H7 (cell line): Measurements from ENCODE around the gene SBF2. TPM values are rescaled to one million over a fixed set of nuclear protein-coding genes. Genes with fewer than 3 reads are reported as not detected.
"Not testable (repeated sequence)": the region's sequence is repeated elsewhere in the genome, so short reads cannot be mapped to it uniquely, and the experiment has no call there.

ENCODE experiments used
- DNase-seq: peaks from one replicate; pipeline ENCODE4 v3.0.0; 2012
- H3K27me3 ChIP-seq: 2 replicates; pipeline ENCODE4 v1.6.0; 2011; ENCODE audit warnings: mild to moderate bottlenecking, low read length; ENCODE audit not compliant: control insufficient read depth, insufficient read depth
- H3K36me3 ChIP-seq: replicated peaks from 2 replicates; pipeline ENCODE4 v1.5.1; 2011; ENCODE audit warnings: low read length; ENCODE audit not compliant: control insufficient read depth, insufficient read depth
- H3K4me3 ChIP-seq: 2 replicates; pipeline ENCODE4 v1.5.1; 2011; ENCODE audit warnings: low read depth, mild to moderate bottlenecking, control low read depth, low read length, moderate library complexity; ENCODE audit not compliant: insufficient read depth
- total RNA-seq: library from RNA; depleted of rRNA; stranded (reverse); fragments of >200 nt; shearing (Covaris generic); gene quantifications from 2 replicates; pipeline ENCODE4 v1.2.3, GENCODE V29; 2014

SBF2 gene
- total RNA-seq, 1 experiment from 2014 or later = 34.5 TPM

DNA sequence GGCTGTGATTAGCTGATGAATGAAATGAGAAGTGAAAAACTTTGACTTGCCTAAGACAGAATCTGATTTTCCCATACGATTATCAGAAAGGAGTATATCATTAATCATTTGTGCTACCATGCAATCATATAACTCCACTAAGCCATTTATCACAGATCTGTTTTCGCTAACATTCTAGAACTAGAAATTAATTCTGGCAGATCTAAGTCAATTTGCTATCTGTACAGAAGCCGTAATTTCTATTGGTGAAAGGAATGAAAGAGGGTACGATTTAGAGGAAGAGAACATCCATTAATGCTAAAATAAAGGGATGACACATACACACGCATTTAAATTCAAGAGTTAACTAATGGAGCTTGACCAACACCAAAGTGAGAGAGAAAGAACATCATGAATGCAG is 201.6 kb downstream of the SBF2 start:
- Histone ChIP-seq H3K36me3 (no peaks in the 10 kb centered on the region), H3K27me3 (no peaks in the 10 kb centered on the region), H3K4me3 (no peak overlapping the region)
- no peak for DNase-seq

DNA sequence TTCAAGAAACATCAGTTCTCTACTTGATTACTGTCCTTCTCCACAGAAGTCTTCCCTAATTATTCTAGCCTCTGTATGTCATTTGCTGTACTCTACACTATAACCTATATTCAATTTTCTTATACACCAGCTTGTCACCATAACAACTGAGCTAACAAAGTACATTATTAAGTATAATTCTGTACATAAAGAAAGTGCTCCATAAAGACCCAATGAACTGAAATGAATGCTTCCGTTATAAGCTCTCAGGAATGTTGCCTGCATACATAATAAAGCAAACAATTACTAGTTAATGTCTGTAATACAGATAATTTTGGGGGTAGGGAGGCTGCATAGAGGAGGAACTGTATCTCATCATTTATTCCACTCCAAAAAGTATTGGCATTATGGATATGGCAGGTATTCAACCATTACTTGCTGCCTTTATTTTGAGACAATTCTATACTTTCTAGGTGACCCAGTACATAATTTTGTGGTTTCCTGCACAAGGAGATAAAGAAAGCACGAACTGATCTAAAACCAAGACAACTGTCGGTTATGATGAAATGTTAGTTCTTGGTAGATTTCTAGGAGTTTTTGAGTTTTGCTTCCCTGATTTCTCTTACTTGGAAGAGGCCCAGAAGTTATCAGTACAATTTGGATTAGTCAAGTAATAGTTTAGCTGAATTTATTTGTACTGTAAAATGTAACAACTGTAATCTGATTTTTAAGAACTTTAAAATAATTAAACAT is 202.5 kb downstream of the SBF2 start:
- Histone ChIP-seq H3K36me3 (no peaks in the 10 kb centered on the region), H3K27me3 (no peaks in the 10 kb centered on the region), H3K4me3 (no peak overlapping the region)
- DNase-seq = no peak

DNA sequence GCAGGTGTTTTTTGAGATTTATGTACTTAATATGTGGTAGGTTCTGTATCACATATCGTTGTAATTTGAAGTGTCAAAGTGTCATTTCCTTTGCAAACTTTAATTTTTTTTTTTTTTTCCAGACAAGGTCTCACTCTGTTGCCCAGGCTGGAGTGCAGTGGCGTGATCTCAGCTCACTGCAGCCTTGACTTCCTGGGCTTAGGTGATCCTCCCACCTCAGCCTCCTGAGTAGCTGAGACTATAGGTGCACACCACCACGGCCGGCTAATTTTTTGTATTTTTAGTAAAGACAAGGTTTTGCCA is 206.1 kb downstream of the SBF2 start:
- H3K36me3 ChIP-seq, H3K4me3 ChIP-seq, H3K27me3 ChIP-seq, DNase-seq: not testable (repeated sequence)

DNA sequence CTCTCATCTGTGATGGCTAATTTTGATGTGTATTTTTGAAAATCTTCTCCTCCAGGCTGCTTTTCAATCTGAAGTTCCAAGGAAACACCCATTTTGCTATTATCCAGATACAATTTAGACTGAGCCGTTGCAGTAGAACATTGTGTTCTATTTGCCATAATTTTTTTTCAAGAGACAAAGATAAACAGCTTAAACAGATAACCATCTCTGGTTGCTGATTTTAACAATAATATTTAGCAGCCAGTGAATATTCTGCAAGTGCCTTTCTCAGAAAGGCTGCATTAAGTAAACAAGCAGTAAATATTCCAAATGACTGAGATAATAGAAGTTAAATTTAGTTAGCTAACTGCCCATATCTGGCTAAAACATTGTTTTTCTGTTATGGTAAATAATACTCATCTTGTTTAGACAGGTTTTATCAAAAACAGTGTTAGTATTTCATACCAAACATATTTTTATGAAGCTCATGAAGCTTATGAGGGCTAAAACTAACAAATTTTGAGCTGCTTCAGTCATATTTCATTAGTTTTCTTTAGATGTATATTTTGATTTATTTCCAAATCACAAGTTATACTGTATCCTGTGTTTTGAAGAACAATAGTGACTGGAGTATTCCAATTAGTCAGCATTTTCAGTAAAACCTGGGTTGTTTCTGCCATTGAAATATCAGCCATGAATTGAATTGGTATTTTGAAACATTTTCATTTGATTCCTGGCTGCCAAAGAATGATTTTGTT is 206.7 kb downstream of the SBF2 start:
- no peak for DNase-seq
- H3K27me3 ChIP-seq = no peaks in the 10 kb centered on the region
- no peak overlapping the region for H3K4me3 ChIP-seq
- H3K36me3 ChIP-seq = no peaks in the 10 kb centered on the region

DNA sequence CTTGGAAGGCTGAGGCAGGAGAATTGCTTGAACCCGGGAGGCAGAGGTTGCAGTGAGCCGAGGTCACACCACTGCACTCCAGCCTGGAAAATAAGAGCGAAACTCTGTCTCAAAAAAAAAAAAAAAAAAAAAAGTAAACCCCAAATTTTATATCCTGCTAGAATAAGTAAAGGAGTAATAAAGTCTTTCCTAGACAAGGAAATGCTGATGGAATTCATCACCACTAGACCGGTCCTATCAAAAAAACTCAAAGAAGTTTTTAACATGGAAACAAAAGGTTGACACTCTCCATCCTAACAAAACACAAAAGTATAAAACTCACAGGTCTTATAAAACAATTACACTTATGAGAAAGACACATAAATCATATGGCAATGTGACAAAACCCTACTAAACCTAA is 213.9 kb downstream of the SBF2 start:
- Histone ChIP-seq H3K4me3 (no peak overlapping the region), H3K36me3 (no peaks in the 10 kb centered on the region)
- no peak for DNase-seq

DNA sequence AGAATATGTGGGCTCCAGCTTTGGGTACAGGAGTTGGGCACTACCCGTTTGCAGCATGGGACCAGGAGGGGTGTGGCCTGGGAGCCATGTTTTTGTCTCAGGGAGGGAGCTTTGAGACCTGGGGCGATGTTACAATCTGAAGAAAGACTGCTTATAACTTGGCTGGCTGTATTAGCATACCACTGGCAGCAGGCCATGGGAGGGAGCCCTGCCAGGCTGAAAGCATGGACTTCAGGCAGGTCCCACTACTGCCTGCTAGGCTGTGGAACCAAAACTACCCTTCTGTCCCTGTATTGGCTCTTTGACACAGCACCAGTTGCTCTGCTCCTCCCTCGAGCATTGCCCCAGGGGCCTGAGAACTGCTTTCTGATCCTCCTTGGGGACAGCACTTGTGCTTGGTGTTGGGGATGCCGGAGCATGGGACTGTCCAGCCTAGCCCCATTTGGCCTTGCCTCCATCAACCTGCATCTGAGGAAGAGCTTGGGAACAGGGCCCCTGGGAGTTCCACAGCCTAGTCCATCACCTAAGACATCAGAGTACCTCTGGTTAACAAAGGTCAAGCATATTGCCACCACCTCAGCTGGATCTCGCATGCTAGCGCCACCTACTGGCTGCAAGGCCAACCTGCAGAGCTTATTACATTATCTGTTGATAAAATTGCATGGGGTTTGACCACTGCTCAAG is 217.4 kb downstream of the SBF2 start:
- no peaks in the 10 kb centered on the region for H3K27me3 ChIP-seq
- H3K36me3 ChIP-seq = no peaks in the 10 kb centered on the region
- no peak overlapping the region for H3K4me3 ChIP-seq
- DNase-seq = peak; percentile 21

More for the DNA sequence above, 213.9 kb downstream of the SBF2 start:
- H3K27me3 ChIP-seq = no peaks in the 10 kb centered on the region

DNA sequence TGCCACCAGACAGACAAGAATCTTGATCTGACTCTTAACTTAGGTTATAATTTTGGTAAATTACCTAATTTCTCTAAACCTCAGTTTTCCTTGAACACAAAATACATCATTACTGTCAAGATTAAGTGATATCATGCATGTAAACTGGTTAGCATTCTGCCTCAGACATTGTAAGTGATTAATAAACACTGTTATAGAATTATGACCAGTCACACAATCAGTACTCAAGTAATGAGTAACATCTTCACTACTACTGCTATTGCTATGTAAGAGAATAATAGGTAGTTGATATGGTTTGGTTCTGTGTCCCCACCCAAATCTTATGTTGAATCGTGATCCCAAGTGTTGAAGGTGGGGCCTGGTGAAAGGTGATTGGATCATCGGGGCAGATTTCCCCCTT is 218.9 kb downstream of the SBF2 start:
- Histone ChIP-seq H3K4me3 (no peak overlapping the region), H3K27me3 (no peaks in the 10 kb centered on the region), H3K36me3 (no peaks in the 10 kb centered on the region)
- DNase-seq = no peak

DNA sequence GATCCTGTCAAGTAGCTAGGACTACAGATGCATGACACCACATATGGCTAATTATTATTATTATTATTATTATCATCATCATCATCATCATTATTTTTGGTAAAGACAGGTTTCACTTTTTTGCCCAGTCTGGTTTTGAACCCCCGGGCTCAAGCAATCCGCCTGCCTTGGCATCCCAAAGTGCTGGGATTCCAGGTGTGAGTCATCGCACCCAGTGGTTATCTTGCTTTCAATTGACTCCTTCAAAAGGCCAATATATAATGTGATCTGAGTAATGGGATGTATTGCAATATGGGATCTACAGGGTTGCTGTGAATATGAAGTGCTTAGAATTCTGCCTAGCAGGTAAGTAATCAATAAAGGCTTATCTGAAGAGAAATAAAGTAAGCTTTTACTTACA is 221.2 kb downstream of the SBF2 start:
- Histone ChIP-seq H3K27me3 (no peaks in the 10 kb centered on the region), H3K4me3 (no peak overlapping the region), H3K36me3 (no peaks in the 10 kb centered on the region)
- DNase-seq = no peak

DNA sequence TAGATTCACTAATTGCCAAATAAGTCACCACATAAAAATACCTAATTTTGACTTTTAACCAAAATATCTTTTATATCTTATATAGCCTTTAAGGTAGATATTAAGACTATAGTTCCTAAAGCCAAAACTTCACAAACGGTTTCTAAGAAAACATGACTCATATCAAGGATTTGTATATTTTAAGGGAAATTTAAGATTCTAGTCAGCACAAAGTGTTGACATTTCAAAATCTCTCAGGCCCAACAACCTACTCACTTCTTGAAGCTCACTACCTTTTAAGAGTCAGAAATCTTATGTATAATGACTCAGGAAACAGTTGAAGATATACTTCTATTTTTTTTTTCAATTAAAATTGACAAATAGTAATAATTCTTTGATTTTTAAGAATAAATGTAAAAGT is 221.9 kb downstream of the SBF2 start:
- no peak for DNase-seq
- Histone ChIP-seq H3K36me3 (no peaks in the 10 kb centered on the region), H3K4me3 (no peak overlapping the region), H3K27me3 (no peaks in the 10 kb centered on the region)

DNA sequence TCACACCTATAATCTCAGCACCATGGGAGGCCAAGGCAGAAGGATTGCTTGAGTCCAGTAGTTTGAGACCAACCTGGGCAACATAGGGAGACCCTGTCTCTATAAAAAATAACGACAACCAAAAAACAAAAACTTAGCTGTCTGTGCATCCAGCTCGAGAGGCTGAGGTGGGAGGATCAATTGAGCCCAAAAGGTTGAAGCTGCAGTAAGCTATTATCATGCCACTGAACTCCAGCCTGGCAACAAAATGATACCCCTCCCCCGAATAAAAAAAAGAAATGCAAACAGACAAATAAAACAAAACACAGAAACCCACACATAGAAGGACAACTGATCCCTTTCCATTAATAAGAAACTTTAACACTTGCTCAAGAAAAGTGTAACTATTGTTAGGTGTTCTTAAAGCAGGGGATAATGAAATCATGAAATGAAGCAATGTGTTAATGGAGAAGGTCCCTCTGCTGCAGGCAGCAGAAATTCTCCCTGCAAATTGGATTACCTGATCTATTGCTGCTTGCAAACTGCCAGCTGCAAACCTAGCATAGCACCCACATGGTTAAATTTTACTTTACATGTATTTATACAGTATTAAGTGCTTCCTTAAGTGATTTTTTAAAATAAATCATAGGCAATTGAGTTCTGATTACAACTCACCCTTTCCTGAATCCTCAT is 226.3 kb downstream of the SBF2 start:
- no peak overlapping the region for H3K4me3 ChIP-seq
- no peaks in the 10 kb centered on the region for H3K36me3 ChIP-seq
- DNase-seq = no peak
- H3K27me3 ChIP-seq = no peaks in the 10 kb centered on the region

DNA sequence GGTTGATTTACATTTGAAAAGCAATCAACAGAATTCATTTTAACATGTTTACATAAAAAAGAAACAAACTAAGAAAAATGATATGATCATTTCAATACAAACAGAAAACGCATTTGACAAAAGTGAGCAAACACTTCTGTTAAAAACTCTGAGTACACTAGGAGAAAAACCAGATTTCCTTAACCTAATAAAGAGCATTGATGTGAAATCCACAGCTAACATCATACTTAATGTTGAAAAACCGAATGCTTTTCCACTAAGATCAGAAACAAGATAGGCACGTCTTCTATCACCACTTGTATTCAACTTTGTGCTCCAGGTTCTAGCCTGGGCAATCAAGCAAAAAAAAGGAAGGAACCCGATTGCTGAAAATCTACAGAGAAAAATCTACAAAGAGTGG is 227.6 kb downstream of the SBF2 start:
- H3K36me3 ChIP-seq = no peaks in the 10 kb centered on the region
- H3K4me3 ChIP-seq = no peak overlapping the region
- no peak for DNase-seq
- H3K27me3 ChIP-seq = no peaks in the 10 kb centered on the region

DNA sequence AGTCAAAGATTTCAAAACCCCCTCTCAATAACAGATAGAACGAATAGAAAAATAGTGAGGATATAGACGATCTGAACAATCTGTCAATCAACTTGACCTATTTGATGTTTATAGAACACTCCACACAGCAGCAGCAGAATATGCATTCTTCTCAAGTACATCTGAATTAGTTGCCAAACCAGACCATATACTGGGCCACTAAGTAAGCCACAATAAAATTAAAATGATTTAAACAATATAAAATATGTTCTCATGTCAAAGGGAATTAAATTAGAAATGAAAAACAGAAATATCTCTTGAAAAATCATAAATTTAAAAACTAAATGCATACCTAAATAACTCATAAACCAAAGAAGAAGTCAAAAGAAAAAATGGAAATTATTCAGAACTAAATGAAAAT is 229.2 kb downstream of the SBF2 start:
- H3K4me3 ChIP-seq = no peak overlapping the region
- no peak for DNase-seq
- H3K36me3 ChIP-seq = no peaks in the 10 kb centered on the region
- no peaks in the 10 kb centered on the region for H3K27me3 ChIP-seq

DNA sequence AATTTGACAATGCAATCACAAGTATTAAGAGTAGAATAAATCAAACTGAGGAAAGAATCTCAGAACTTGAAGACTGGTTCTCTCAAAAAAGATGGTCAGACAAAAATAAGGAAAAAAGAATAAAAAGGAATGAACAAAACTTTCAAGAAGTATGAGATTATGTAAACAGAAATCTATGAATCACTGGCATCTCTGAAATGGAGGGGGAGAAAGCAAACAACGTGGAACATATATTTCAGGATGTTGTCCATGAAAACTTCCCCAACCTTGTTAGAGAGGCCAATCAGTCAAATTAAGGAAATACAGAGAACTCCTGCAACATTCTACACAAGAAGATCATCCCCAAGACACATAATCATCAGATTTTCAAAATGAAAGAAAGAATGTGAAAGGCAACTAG is 235.7 kb downstream of the SBF2 start:
- DNase-seq = no peak
- no peaks in the 10 kb centered on the region for H3K36me3 ChIP-seq
- no peak overlapping the region for H3K4me3 ChIP-seq
- H3K27me3 ChIP-seq = no peaks in the 10 kb centered on the region

DNA sequence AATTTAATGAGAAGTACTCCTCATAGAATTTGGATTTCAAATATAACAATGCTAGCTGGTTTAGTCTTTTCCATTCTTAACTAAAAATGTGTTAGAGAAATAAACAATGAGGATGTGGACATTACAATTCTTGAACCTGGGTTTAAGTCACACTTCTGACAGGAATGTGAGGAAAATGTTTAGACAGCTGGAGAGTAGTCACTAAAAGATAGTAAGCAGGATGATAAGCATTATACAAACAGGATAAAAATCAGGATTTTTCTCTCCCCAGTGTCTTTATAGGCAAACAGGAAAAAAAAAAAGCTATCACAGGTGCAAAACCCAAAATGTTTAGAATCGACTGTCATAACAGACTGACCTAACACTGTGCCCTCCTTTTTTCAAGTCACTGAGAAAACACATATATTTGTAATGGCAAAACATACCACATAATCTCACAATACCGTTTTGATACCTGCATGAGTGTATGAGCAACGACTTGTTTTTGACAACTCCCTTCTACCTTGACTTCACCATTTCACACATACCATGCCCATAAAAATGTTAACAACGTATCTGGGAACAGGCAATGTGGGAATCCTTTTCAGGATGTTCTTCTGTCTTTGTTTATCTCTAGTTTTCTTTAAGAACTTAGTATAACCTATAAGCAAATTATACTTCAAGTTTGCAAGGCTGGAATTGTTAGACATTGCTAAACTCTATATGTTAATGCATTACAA is 242.0 kb downstream of the SBF2 start:
- no peak for DNase-seq
- H3K36me3 ChIP-seq = no peaks in the 10 kb centered on the region
- no peak overlapping the region for H3K4me3 ChIP-seq
- H3K27me3 ChIP-seq = no peaks in the 10 kb centered on the region
